K562 (cell line): ENCODE measurements around the gene NT5C2.

Experiments
- BRCA1 ChIP-seq, 2 experiments: fragments of 450-650 bp in 1 of 2; sonication (generic) in 1 of 2; formaldehyde crosslinking in 1 of 2; IDR thresholded peaks; 2 replicates each; pipeline versions ENCODE4 v1.5.0 to v1.6.1; 2017 to 2020; ENCODE audit warnings: mild to moderate bottlenecking in 1 of 2, missing genetic modification reagents in 1 of 2
- EZH2 ChIP-seq: IDR thresholded peaks from 2 replicates; pipeline ENCODE4 v1.6.1; 2012; ENCODE audit warnings: low read depth, mild to moderate bottlenecking, inconsistent platforms, low read length, borderline replicate concordance
- GATA2 ChIP-seq: sonication (generic); formaldehyde crosslinking; IDR thresholded peaks from 2 replicates; pipeline ENCODE4 v1.4.0; 2020; ENCODE audit warnings: mild to moderate bottlenecking, missing genetic modification reagents
- JUN ChIP-seq, 2 experiments: sonication (generic) in 1 of 2; formaldehyde crosslinking in 1 of 2; IDR thresholded peaks; 2 replicates each; pipeline versions ENCODE4 v1.6.1 to v1.8.0; 2012 to 2022; ENCODE audit warnings: borderline replicate concordance in 2 of 2, mild to moderate bottlenecking in 2 of 2, improper control_type of control experiment in 1 of 2, low read depth in 1 of 2, low read length in 1 of 2, missing genetic modification reagents in 1 of 2
- KDM2B ChIP-seq: fragments of 250-450 bp; sonication (Bioruptor Pico); IDR thresholded peaks from 2 replicates; pipeline ENCODE4 v1.8.0; 2021; ENCODE audit warnings: mild to moderate bottlenecking, moderate library complexity
- MEF2A ChIP-seq: IDR thresholded peaks from 2 replicates; pipeline ENCODE4 v1.6.1; 2011; ENCODE audit warnings: low read depth, mild to moderate bottlenecking, low read length, moderate library complexity; ENCODE audit not compliant: control insufficient read depth
- TAF1 ChIP-seq: IDR thresholded peaks from 2 replicates; pipeline ENCODE4 v1.6.1; 2011; ENCODE audit warnings: mild to moderate bottlenecking, low read length, moderate library complexity; ENCODE audit not compliant: insufficient read depth, control insufficient read depth, severe bottlenecking; ENCODE audit errors: extremely low read depth
- TF ChIP-seq, protein P1 (sequence below), 3 experiments: IDR thresholded peaks in 2 of 3; conservative IDR thresholded peaks in 1 of 3; 2 replicates each; pipeline ENCODE4 v1.5.1; 2011 to 2012; ENCODE audit warnings: low read length in 3 of 3, mild to moderate bottlenecking in 3 of 3, control low read depth in 2 of 3, improper control_type of control experiment in 1 of 3, inconsistent platforms in 1 of 3, low read depth in 1 of 3, mixed read lengths in 1 of 3, moderate library complexity in 1 of 3; ENCODE audit not compliant: insufficient read depth in 2 of 3

DNA sequence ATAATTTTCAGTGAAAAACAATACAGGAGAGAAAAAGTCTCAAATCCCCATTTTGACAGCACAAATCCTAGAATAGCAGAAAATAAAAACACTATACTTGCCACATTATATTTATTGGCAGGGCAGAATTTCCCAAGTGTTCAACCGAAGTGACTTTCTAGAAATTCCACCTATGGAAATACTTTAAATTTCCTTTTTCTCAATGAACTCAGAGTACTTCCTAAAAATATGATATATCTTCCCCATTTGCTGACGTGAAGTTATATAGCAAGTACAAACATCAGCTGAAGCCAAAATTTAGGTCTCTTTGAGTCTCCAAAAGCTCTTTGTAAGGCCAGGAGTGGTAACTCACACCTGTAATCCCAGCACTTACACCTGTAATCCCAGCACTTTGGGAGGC is 83.3 kb downstream of the NT5C2 start:
- TF ChIP-seq, protein P1, sequence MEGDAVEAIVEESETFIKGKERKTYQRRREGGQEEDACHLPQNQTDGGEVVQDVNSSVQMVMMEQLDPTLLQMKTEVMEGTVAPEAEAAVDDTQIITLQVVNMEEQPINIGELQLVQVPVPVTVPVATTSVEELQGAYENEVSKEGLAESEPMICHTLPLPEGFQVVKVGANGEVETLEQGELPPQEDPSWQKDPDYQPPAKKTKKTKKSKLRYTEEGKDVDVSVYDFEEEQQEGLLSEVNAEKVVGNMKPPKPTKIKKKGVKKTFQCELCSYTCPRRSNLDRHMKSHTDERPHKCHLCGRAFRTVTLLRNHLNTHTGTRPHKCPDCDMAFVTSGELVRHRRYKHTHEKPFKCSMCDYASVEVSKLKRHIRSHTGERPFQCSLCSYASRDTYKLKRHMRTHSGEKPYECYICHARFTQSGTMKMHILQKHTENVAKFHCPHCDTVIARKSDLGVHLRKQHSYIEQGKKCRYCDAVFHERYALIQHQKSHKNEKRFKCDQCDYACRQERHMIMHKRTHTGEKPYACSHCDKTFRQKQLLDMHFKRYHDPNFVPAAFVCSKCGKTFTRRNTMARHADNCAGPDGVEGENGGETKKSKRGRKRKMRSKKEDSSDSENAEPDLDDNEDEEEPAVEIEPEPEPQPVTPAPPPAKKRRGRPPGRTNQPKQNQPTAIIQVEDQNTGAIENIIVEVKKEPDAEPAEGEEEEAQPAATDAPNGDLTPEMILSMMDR (IDR thresholded peaks at IDR 0.05 in 2 of 3, conservative IDR thresholded peaks at IDR 0.05 in 1 of 3; ENCODE audit: insufficient read depth in 2 of 3, low read depth in 1 of 3, low read length in 3 of 3), result no peak
- TF ChIP-seq GATA2 (CRISPR knock-in tag), result no peak
- TF ChIP-seq MEF2A, result no peak
- no peak for TF ChIP-seq BRCA1 (IDR thresholded peaks at IDR 0.05)
- no peak for TF ChIP-seq BRCA1 (CRISPR knock-in tag; IDR thresholded peaks at IDR 0.05)
- TF ChIP-seq EZH2, result no peak
- no peak for TF ChIP-seq KDM2B
- TF ChIP-seq JUN (IDR thresholded peaks at IDR 0.05; ENCODE audit: borderline replicate concordance, low read depth, low read length), result no peak
- TF ChIP-seq JUN (CRISPR knock-in tag; IDR thresholded peaks at IDR 0.05; ENCODE audit: borderline replicate concordance), result no peak
- TF ChIP-seq TAF1, result no peak
